GF-D8 (cell line): ENCODE results near the gene MICAL3.

Experiments used
- DNase-seq: peaks from one replicate; lab custom pipeline; 2025; lab: John Stamatoyannopoulos, UW

Gene MICAL3

GRCh38 chr22:17971711-17972110, 52.6 kb downstream of the MICAL3 start:
- no peak for DNase-seq

GRCh38 chr22:17970201-17970708, 54.1 kb downstream of the MICAL3 start:
- DNase-seq: no peak

GRCh38 chr22:17969701-17970113, 54.7 kb downstream of the MICAL3 start:
- DNase-seq: no peak

- no peak for DNase-seq
Measured at GRCh38 chr22:17968126-17968525, 56.2 kb downstream of the MICAL3 start.

GRCh38 chr22:17966403-17966717, 58.0 kb downstream of the MICAL3 start:
- DNase-seq: no peak

- DNase-seq: no peak
Measured at GRCh38 chr22:17965538-17966402, 58.6 kb downstream of the MICAL3 start.

- DNase-seq: no peak
Measured at GRCh38 chr22:17964643-17965042, 59.7 kb downstream of the MICAL3 start.

GRCh38 chr22:17964156-17964555, 60.2 kb downstream of the MICAL3 start:
- DNase-seq: no peak

- DNase-seq: no peak
Measured at GRCh38 chr22:17963015-17963414, 61.3 kb downstream of the MICAL3 start.

- no peak for DNase-seq
Measured at GRCh38 chr22:17962168-17962567, 62.2 kb downstream of the MICAL3 start.

- no peak for DNase-seq
Measured at GRCh38 chr22:17961446-17961729, 63.0 kb downstream of the MICAL3 start.

GRCh38 chr22:17960695-17961445, 63.5 kb downstream of the MICAL3 start:
- DNase-seq: no peak

- no peak for DNase-seq
Measured at GRCh38 chr22:17960011-17960410, 64.3 kb downstream of the MICAL3 start.

GRCh38 chr22:17958166-17958565, 66.2 kb downstream of the MICAL3 start:
- no peak for DNase-seq

GRCh38 chr22:17957693-17958092, 66.7 kb downstream of the MICAL3 start:
- DNase-seq: no peak

- DNase-seq: no peak
Measured at GRCh38 chr22:17957204-17957603, 67.2 kb downstream of the MICAL3 start.

- DNase-seq: no peak
Measured at GRCh38 chr22:17956630-17957029, 67.7 kb downstream of the MICAL3 start.

GRCh38 chr22:17955590-17956379, 68.6 kb downstream of the MICAL3 start:
- no peak for DNase-seq

GRCh38 chr22:17954860-17955587, 69.3 kb downstream of the MICAL3 start:
- DNase-seq: no peak

GRCh38 chr22:17954200-17954859, 70.0 kb downstream of the MICAL3 start:
- no peak for DNase-seq

- DNase-seq: no peak
Measured at GRCh38 chr22:17953147-17953546, 71.2 kb downstream of the MICAL3 start.
